ENCODE results near the gene CTDSPL2. TPM values are rescaled to one million over a fixed set of nuclear protein-coding genes. Genes with fewer than 3 reads are reported as not detected.

CTDSPL2 gene
- total and polyA plus RNA-seq, 2 of the 4 experiments (the other 2 are of a cell fraction), result 17.3 to 47.3 TPM

DNA sequence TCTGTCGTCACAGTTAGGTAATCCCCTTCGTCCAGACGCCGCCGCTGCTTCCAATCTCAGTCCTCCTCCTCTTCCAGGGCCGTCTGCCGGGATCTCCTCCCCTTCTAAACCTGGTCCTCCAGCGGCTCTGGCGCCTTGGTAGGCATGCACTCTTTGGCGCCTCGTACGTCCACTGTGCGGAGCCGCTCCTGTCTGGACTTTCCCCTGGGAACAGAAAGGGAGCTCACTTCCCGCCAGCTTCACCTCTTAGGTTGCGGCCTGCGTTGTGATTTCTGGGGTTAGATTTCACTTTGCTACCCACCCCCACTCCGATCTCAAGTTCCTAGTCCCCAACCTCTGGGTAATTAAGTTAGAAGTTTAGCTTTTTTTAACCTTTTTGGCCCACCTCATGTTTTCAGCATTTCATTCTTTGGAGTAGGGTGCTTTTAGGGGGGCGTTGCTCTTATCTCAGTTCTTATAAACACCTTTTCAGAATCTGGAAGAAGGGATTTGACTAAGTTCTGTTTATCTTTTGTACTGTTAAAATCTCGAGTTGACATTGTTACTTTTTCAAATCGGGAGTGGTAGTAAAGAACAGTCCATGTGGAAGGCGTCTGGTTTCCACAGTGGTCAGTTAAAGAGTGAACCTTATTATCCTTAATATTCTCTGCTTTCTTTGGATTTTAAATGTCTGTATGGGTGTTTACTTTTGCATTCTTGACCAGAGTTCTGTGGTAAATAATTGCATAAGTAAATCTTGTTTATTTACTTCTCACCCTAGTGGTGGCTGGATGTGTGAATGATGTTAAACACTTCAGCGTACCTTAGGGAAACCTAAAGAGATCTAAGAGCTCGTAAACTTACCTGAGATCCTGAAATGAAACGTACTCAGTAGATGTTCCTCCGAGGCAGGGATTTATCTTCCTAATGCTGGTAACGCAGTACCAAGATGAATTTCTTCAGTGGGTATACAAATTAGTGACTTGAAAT is 611 bp downstream of the CTDSPL2 start:
- peak overlapping the region; percentile 95 for H2AK9ac ChIP-seq (replicated peaks; ENCODE audit: low read depth, low read length, poor library complexity)
- H3K27me3 ChIP-seq (ENCODE audit: control insufficient read depth, insufficient read depth, low read length), result no peaks in the 10 kb centered on the region
- in situ Hi-C loops (cut with MboI; ENCODE audit: low sequenced_read_pairs), result no loop called here
- peaks cover 3% of the 10 kb centered on the region; the same call in 1 of the 2 replicates for H3K9me1 ChIP-seq (ENCODE audit: insufficient read depth, low read length)
- POLR2A ChIA-PET (ENCODE audit: unreplicated experiment), result no interaction called here
- dilution Hi-C loops (cut with HindIII; ENCODE audit: low sequenced_read_pairs, unreplicated experiment), result no loop called here
- H4K20me1 ChIP-seq (ENCODE audit: insufficient read depth, low read length), result peaks cover 38% of the 10 kb centered on the region
- H2BK5ac ChIP-seq (ENCODE audit: low read depth, low read length, poor library complexity, severe bottlenecking), result peak overlapping the region; percentile 96
- peaks cover 0 to 34% of the 10 kb centered on the region in 2 experiments; a peak in 2 of 4 replicates for H3K79me1 ChIP-seq (ENCODE audit: low read depth in 1 of 2, low read length in 2 of 2)
- 0% methylated on average over 5 of the region's 27 CpGs; no CpG with 5 or more reads in 1 of the 2 experiments for WGBS, 2 experiments (ENCODE audit: extremely low coverage in 2 of 2, insufficient read length in 1 of 2)
- H4K91ac ChIP-seq (ENCODE audit: insufficient read depth, low read depth, low read length), result peak overlapping the region; percentile 89
- H3K14ac ChIP-seq (replicated peaks; ENCODE audit: low read depth, low read length), result peak overlapping the region; percentile 97
- TF ChIP-seq RAD21 (IDR thresholded peaks at IDR 0.05; ENCODE audit: low read length) (peak; percentile 27; the same call in 1 of the 2 replicates), CHD1 (IDR thresholded peaks at IDR 0.05; ENCODE audit: low read depth, low read length) (no peak), MXI1 (IDR thresholded peaks at IDR 0.05; ENCODE audit: borderline replicate concordance, low read depth, low read length) (peak; percentile 17; the same call in 1 of the 2 replicates), BHLHE40 (IDR thresholded peaks at IDR 0.05; ENCODE audit: low read depth, low read length) (no peak)
- H3K4me3 ChIP-seq (ENCODE audit: insufficient read depth, low read depth, low read length), result peak overlapping the region; percentile 89
- H3K4ac ChIP-seq (ENCODE audit: low read depth, low read length), result peak overlapping the region; percentile 99
- TSS peak; percentile 67 for BruUV-seq (replicated peaks)
- peak overlapping the region; percentile 37; the same call in 1 of the 2 replicates for H2BK20ac ChIP-seq (ENCODE audit: low read depth, low read length)
- H2BK15ac ChIP-seq (ENCODE audit: low read depth, low read length), result peak overlapping the region; percentile 82; the same call in 2 of the 3 replicates
- peak overlapping the region; percentile 89 for H3K27ac ChIP-seq (ENCODE audit: insufficient read depth, low read length)
- peak overlapping the region; percentile 85 for H3K4me2 ChIP-seq (ENCODE audit: low read depth, low read length)
- peak overlapping the region; percentile 94 for H3K9ac ChIP-seq (ENCODE audit: low read depth, low read length)
- H2BK120ac ChIP-seq (ENCODE audit: low read depth, low read length), result peak overlapping the region; percentile 75
- peak overlapping the region; percentile 80 for H4K5ac ChIP-seq (ENCODE audit: low read depth, low read length)
- H4K8ac ChIP-seq (ENCODE audit: low read depth in 2 of 2, low read length in 2 of 2), result peak overlapping the region; percentile 89 to 93; a peak in 3 of 4 replicates
- H3K36me3 ChIP-seq (ENCODE audit: control insufficient read depth, insufficient read depth, low read length), result peaks cover 1% of the 10 kb centered on the region; the same call in 1 of the 2 replicates
- no peaks in the 10 kb centered on the region for H3K4me1 ChIP-seq (ENCODE audit: control insufficient read depth, insufficient read depth, low read length)
- H2AK5ac ChIP-seq (ENCODE audit: low read depth, low read length), result peak overlapping the region; percentile 68
- H3K23ac ChIP-seq (ENCODE audit: low read depth, low read length), result peak overlapping the region; percentile 98
- H2AFZ ChIP-seq (replicated peaks; ENCODE audit: low read length, poor library complexity), result peak overlapping the region; percentile 99
- CTCF ChIA-PET, result interaction anchor here (1.2 kb wide), 1 partner anchor 41 kb away, joined by 3 read pairs; no protein-coding TSS in a partner anchor
- ATAC-seq (ENCODE audit: low read depth), result peak; percentile 25
- H3K56ac ChIP-seq (ENCODE audit: extremely low read depth, insufficient read depth, low read length), result peak overlapping the region; percentile 91
- peak overlapping the region; percentile 52 for H3K18ac ChIP-seq (ENCODE audit: low read depth, low read length)
- intact Hi-C loops (cut with micrococcal nuclease), result loop anchor here (2.0 to 5.0 kb wide), 2 partner anchors 109 to 139 kb away; partner anchors contain the start of genes EIF3J and GOLM2
- no peaks in the 10 kb centered on the region for H3K9me3 ChIP-seq (ENCODE audit: control insufficient read depth, insufficient read depth, low read length)
- peak; percentile 65 for DNase-seq

All from IMR-90 (cell line).